GM18505 (cell line): ENCODE measurements around the gene TNRC6C.
A peak's percentile ranks its signal among the peaks of the same experiment; 100 is the strongest.

ENCODE experiments used
- ATAC-seq: cut with Tn5 transposase; IDR thresholded peaks from one replicate; pipeline ENCODE4 v1.9.1; 2021; ENCODE audit not compliant: unreplicated experiment
- POLR2A ChIP-seq: IDR thresholded peaks from 4 replicates; pipeline ENCODE4 v1.6.1; 2011; ENCODE audit warnings: borderline replicate concordance; ENCODE audit not compliant: insufficient read depth, insufficient read length; ENCODE audit errors: extremely low read depth

Gene TNRC6C

GRCh38 chr17:78120537-78120936 is 162.0 kb downstream of the TNRC6C start:
- TF ChIP-seq POLR2A, result no peak
- no peak for ATAC-seq

- ATAC-seq, result no peak
- peak; percentile 44 for TF ChIP-seq POLR2A
Measured at GRCh38 chr17:78120971-78121800, 162.7 kb downstream of the TNRC6C start.

GRCh38 chr17:78121801-78122215 is 163.3 kb downstream of the TNRC6C start:
- TF ChIP-seq POLR2A, result peak; percentile 10
- no peak for ATAC-seq

- ATAC-seq, result no peak
- no peak for TF ChIP-seq POLR2A
Measured at GRCh38 chr17:78122216-78122930, 163.9 kb downstream of the TNRC6C start.

- no peak for TF ChIP-seq POLR2A
- ATAC-seq, result no peak
Measured at GRCh38 chr17:78122931-78123249, 164.4 kb downstream of the TNRC6C start.

- TF ChIP-seq POLR2A, result no peak
- no peak for ATAC-seq
Measured at GRCh38 chr17:78123258-78123929, 164.9 kb downstream of the TNRC6C start.

- ATAC-seq, result no peak
- peak; percentile 36 for TF ChIP-seq POLR2A
Measured at GRCh38 chr17:78124081-78124835, 165.8 kb downstream of the TNRC6C start.

- TF ChIP-seq POLR2A, result peak; percentile 17
- ATAC-seq, result no peak
Measured at GRCh38 chr17:78124836-78125137, 166.3 kb downstream of the TNRC6C start.

- ATAC-seq, result no peak
- TF ChIP-seq POLR2A, result peak; percentile 31
Measured at GRCh38 chr17:78125138-78125913, 166.8 kb downstream of the TNRC6C start.

GRCh38 chr17:78125976-78126894 is 167.7 kb downstream of the TNRC6C start:
- ATAC-seq, result no peak
- peak; percentile 5 for TF ChIP-seq POLR2A

GRCh38 chr17:78126895-78127238 is 168.4 kb downstream of the TNRC6C start:
- no peak for TF ChIP-seq POLR2A
- ATAC-seq, result no peak
